Retinal pigment epithelial cell (primary cell): Measurements from ENCODE around the gene ITPKB.

Experiments
- DNase-seq: peaks from one replicate; pipeline ENCODE4 v3.0.0-alpha.2; 2010; ENCODE audit warnings: low read depth
- H3K4me3 ChIP-seq: 2 replicates; pipeline ENCODE4 v1.5.1; 2011; ENCODE audit warnings: mild to moderate bottlenecking, low read length, control low read depth, moderate library complexity
- TF ChIP-seq, protein P1 (sequence below): conservative IDR thresholded peaks from 2 replicates; pipeline ENCODE4 v1.5.1; 2011; ENCODE audit warnings: low read depth, low read length, control low read depth, inconsistent platforms

Gene ITPKB

GRCh38 chr1:226730836-226731235 is 8.2 kb downstream of the ITPKB start:
- H3K4me3 ChIP-seq: no peak overlapping the region
- TF ChIP-seq, protein P1, sequence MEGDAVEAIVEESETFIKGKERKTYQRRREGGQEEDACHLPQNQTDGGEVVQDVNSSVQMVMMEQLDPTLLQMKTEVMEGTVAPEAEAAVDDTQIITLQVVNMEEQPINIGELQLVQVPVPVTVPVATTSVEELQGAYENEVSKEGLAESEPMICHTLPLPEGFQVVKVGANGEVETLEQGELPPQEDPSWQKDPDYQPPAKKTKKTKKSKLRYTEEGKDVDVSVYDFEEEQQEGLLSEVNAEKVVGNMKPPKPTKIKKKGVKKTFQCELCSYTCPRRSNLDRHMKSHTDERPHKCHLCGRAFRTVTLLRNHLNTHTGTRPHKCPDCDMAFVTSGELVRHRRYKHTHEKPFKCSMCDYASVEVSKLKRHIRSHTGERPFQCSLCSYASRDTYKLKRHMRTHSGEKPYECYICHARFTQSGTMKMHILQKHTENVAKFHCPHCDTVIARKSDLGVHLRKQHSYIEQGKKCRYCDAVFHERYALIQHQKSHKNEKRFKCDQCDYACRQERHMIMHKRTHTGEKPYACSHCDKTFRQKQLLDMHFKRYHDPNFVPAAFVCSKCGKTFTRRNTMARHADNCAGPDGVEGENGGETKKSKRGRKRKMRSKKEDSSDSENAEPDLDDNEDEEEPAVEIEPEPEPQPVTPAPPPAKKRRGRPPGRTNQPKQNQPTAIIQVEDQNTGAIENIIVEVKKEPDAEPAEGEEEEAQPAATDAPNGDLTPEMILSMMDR: no peak
- no peak for DNase-seq

DNA sequence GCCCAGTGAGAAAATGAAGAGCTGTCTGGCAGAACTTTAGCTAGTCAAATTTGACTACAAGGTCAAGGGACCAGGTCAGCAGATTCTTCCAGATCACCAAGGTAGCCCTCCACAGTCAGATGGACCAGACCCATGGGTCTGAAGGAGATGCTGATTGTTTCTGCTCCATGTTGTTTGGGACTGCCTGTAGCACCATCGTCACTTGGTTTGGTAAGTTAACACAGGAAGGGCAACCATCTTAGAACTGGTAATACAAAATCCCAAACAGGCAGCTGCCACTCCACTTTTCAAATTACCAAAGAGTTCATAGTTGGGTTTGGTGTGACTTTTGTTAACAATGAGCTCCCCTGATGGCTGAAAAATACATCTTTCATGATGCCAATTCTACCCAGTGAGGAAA is 9.0 kb downstream of the ITPKB start:
- H3K4me3 ChIP-seq: no peak overlapping the region
- DNase-seq: no peak
- TF ChIP-seq, protein P1: no peak

DNA sequence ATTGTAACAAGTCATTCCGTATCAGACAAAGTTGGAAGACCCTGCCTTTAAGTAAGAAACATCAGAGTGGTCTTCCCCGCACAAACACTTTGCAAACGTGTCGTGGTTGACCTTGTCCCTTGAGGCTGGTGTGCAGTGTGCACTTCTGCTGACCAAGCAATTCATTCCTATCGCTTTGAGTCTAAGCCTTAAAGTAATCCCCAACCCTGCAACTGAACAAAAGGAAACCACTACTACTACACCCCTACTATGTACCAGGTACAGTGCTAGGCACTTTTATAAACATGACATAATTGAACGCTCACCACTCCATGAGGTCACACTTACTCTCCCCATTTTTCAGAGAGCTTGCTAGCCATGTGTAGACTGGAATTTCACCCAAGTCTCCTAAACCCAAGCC is 10.6 kb downstream of the ITPKB start:
- no peak overlapping the region for H3K4me3 ChIP-seq
- TF ChIP-seq, protein P1: no peak
- no peak for DNase-seq

GRCh38 chr1:226725897-226726267 is 13.2 kb downstream of the ITPKB start:
- DNase-seq: no peak

DNA sequence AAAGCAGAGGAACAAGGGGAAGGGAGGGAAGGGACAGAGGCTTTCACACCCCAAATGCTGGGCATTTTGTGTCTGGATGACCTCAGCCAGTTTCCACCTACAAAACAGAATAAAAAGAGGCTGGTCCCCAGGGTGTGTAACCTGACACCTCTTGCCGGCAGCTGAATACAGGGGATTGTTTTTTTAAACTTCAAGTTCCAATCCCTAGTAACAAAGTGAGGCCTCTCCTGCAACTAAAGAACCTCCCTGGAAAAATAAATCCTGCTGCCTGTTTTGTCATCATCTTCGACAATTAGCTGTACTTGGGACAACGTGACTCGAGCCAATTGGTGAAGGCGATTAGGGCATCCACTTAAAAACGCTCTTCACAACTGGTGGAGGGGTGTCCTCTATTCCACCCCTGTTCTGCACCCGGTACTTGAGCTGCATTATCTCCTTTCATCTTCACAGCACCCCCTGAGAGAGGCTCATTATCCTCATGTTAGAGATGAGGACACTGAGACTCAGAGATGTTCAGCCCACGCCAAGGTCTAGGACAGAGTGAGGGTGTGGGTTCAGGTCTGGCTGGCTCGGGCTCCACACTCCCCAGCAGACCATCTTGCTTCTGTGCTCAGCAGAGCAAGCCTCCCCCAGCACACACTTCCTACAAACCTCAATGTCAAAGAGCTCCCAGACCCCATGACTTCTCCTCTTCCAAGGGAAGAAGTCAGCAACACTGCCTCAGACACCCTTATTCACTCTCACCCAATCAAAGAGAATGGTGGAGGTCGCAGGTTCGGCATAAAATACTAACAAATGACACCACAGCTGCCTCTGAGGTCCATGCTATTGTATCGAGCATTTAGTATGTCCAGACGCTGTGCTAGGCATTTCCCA is 15.2 kb downstream of the ITPKB start:
- TF ChIP-seq, protein P1: no peak
- H3K4me3 ChIP-seq: no peak overlapping the region
- DNase-seq: peak; percentile 71

More at GRCh38 chr1:226725897-226726267, 13.2 kb downstream of the ITPKB start:
- H3K4me3 ChIP-seq: no peak overlapping the region
- TF ChIP-seq, protein P1: no peak

DNA sequence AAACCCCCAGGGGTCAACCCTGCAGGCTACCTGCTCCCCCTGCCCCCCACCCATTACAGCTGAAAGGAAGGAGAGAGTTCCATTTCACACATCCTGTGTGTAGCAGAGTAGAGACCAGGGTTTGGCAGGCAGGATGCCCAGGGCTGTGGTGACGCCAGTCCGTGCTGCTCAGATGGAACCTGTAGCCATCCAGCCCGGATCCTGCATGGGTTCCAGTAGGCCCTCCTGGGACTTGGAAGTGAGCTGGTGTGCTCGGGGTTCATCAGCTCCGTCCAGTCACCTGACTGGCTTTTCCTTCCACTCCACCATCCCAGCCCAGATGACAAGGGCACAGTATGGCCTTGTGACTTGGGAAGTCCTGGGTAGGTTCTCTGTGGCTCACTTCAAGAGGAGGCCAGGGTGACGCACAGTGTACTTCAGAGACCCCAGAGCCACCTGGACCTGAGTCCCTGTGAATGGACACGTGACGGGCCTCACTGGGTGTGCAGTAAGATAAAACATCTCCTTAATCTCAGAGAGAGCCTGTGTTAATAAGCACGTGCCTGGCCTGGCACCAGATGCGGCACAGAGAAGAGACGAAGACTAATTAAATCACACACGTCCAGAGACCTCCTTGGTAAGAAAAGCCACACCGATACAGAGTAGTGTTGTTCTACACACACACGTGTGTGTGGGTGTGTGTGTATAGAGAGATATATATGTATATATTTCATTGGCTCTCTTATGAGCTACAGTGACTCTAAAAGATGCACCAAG is 16.0 kb downstream of the ITPKB start:
- H3K4me3 ChIP-seq: no peak overlapping the region
- DNase-seq: no peak
- TF ChIP-seq, protein P1: no peak
